Astrocyte (in vitro differentiated cells and primary cell): ENCODE measurements around the gene SLC4A8. TPM values are rescaled to one million over a fixed set of nuclear protein-coding genes. Genes with fewer than 3 reads are reported as not detected.
"Not testable (repeated sequence)": the region's sequence is repeated elsewhere in the genome, so short reads cannot be mapped to it uniquely, and the experiment has no call there.

Source experiments
- DNase-seq: peaks from one replicate; pipeline ENCODE4 v3.0.0-alpha.2; 2010; ENCODE audit warnings: low read depth
- FAIRE-seq: peaks from 2 replicates; lab custom pipeline; 2011; peaks lifted over from hg19 to GRCh38; lab: Jason Lieb, UNC
- H2AFZ ChIP-seq: 2 replicates; pipeline ENCODE4 v1.6.0; 2012; ENCODE audit warnings: low read depth, low read length, inconsistent platforms
- H3K27ac ChIP-seq: 2 replicates; pipeline ENCODE4 v1.5.1; 2011; ENCODE audit warnings: low read depth, low read length, inconsistent platforms
- H3K27me3 ChIP-seq: 2 replicates; pipeline ENCODE4 v1.6.0; 2011; ENCODE audit warnings: low read length, inconsistent platforms; ENCODE audit not compliant: insufficient read depth
- H3K36me3 ChIP-seq: 2 replicates; pipeline ENCODE4 v1.5.1; 2011; ENCODE audit warnings: low read length, inconsistent platforms; ENCODE audit not compliant: insufficient read depth
- H3K4me1 ChIP-seq: 2 replicates; pipeline ENCODE4 v1.5.1; 2011; ENCODE audit warnings: low read length, inconsistent platforms; ENCODE audit not compliant: insufficient read depth
- H3K4me2 ChIP-seq: 2 replicates; pipeline ENCODE4 v1.6.0; 2012; ENCODE audit warnings: low read length, inconsistent platforms
- H3K4me3 ChIP-seq: 2 replicates; pipeline ENCODE4 v1.5.1; 2011; ENCODE audit warnings: low read depth, mild to moderate bottlenecking, low read length, inconsistent platforms; ENCODE audit not compliant: insufficient read depth
- H3K79me2 ChIP-seq: 2 replicates; pipeline ENCODE4 v1.6.0; 2012; ENCODE audit warnings: mild to moderate bottlenecking, low read length, inconsistent platforms; ENCODE audit not compliant: insufficient read depth
- H3K9ac ChIP-seq: 2 replicates; pipeline ENCODE4 v1.6.0; 2012; ENCODE audit warnings: mild to moderate bottlenecking, low read length, inconsistent platforms
- H3K9me3 ChIP-seq: 2 replicates; pipeline ENCODE4 v1.5.1; 2012; ENCODE audit warnings: low read depth, mild to moderate bottlenecking, low read length, inconsistent platforms; ENCODE audit not compliant: insufficient read depth
- H4K20me1 ChIP-seq: 2 replicates; pipeline ENCODE4 v1.6.0; 2012; ENCODE audit warnings: low read length, inconsistent platforms; ENCODE audit not compliant: insufficient read depth
- H3K27ac Mint-ChIP-seq: one replicate; pipeline ENCODE4 v1.8.0; 2021; ENCODE audit warnings: mild to moderate bottlenecking, mixed read lengths; ENCODE audit not compliant: unreplicated experiment
- H3K27me3 Mint-ChIP-seq: one replicate; pipeline ENCODE4 v1.8.0; 2021; ENCODE audit warnings: low read depth, mixed read lengths; ENCODE audit not compliant: unreplicated experiment
- H3K36me3 Mint-ChIP-seq: one replicate; pipeline ENCODE4 v1.8.0; 2021; ENCODE audit warnings: low read depth, mixed read lengths; ENCODE audit not compliant: unreplicated experiment
- H3K4me1 Mint-ChIP-seq: one replicate; pipeline ENCODE4 v1.8.0; 2021; ENCODE audit warnings: low read depth, mixed read lengths; ENCODE audit not compliant: unreplicated experiment
- H3K4me3 Mint-ChIP-seq: one replicate; pipeline ENCODE4 v1.8.0; 2021; ENCODE audit warnings: mild to moderate bottlenecking, moderate library complexity, mixed read lengths; ENCODE audit not compliant: unreplicated experiment
- H3K9me3 Mint-ChIP-seq: one replicate; pipeline ENCODE4 v1.8.0; 2021; ENCODE audit warnings: mild to moderate bottlenecking, mixed read lengths; ENCODE audit not compliant: unreplicated experiment
- CTCF ChIP-seq: IDR thresholded peaks from 2 replicates; pipeline ENCODE4 v1.5.1; 2011; ENCODE audit warnings: low read depth, mild to moderate bottlenecking, inconsistent platforms, low read length, moderate library complexity; ENCODE audit not compliant: insufficient read depth
- EZH2 ChIP-seq: IDR thresholded peaks from 2 replicates; pipeline ENCODE4 v1.6.1; 2012; ENCODE audit warnings: mild to moderate bottlenecking, low read length, inconsistent platforms; ENCODE audit not compliant: insufficient read depth
- total RNA-seq: library from RNA; stranded (reverse); gene quantifications from 2 replicates; pipeline ENCODE4 v1.2.1, GENCODE V29; 2021

The SLC4A8 gene
- total RNA-seq, 1 donor from 2014 or later: 5.1 TPM

DNA sequence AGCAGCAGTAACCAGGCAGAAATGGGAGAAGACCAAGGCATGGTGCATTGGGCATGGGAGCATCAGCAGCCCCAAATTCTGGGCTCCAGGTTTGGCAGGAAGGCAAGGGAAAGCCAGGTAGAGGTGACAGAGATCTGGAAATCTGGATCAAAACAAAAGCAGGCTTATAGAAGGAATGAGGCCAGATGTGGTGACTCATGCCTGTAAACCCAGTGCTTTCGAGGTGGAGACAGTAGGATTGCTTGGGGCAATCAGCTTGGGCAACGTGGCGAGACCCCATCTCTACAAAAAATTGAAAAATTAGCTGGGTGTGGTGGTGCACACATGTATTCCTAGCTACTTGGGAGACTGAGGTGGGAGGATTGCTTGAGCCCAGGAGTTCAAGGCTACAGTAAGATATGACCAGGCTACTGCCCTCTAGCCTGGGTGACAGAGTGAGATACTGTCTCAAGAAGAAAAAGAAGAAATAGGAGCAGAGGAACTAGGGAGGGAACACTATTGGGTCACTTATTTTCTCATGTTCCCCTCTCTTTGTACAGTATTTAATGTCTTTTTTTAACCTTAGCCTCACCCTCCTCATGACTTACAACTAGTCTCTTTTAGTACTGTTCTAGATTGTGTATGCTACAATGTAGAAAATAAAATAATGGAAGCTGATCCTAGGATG, 25.1 kb downstream of the SLC4A8 start:
- no peaks in the 10 kb centered on the region for H3K4me1 Mint-ChIP-seq

GRCh38 chr12:51450333-51450732, 25.7 kb downstream of the SLC4A8 start:
- Histone ChIP-seq H3K27ac (no peak overlapping the region), H3K9me3 (no peaks in the 10 kb centered on the region), H3K79me2 (no peaks in the 10 kb centered on the region), H3K9ac (no peak overlapping the region), H3K4me1 (no peaks in the 10 kb centered on the region), H3K27me3 (no peaks in the 10 kb centered on the region), H3K4me3 (no peak overlapping the region), H4K20me1 (no peaks in the 10 kb centered on the region), H3K36me3 (no peaks in the 10 kb centered on the region), H3K4me2 (no peak overlapping the region), H2AFZ (no peak overlapping the region)
- TF ChIP-seq CTCF: no peak
- no peak for TF ChIP-seq EZH2
- Mint-ChIP-seq H3K4me3 (no peak overlapping the region), H3K4me1 (no peaks in the 10 kb centered on the region), H3K9me3 (peaks cover 7% of the 10 kb centered on the region), H3K27me3 (no peaks in the 10 kb centered on the region), H3K36me3 (peaks cover 1% of the 10 kb centered on the region), H3K27ac (no peak overlapping the region)
- no peak for FAIRE-seq
- DNase-seq: no peak

More for the DNA sequence above, 25.1 kb downstream of the SLC4A8 start:
- no peak overlapping the region for H3K27ac ChIP-seq
- no peaks in the 10 kb centered on the region for H4K20me1 ChIP-seq
- TF ChIP-seq EZH2 (no peak), CTCF (no peak)
- Mint-ChIP-seq H3K36me3 (peaks cover 1% of the 10 kb centered on the region), H3K4me3 (no peak overlapping the region), H3K27ac (no peak overlapping the region), H3K27me3 (no peaks in the 10 kb centered on the region), H3K9me3 (peaks cover 7% of the 10 kb centered on the region)
- no peaks in the 10 kb centered on the region for H3K4me1 ChIP-seq
- H3K4me2 ChIP-seq: no peak overlapping the region
- DNase-seq (no peak), FAIRE-seq (no peak)
- H3K36me3 ChIP-seq: no peaks in the 10 kb centered on the region
- H3K79me2 ChIP-seq: no peaks in the 10 kb centered on the region
- H3K9ac ChIP-seq: no peak overlapping the region
- no peak overlapping the region for H3K4me3 ChIP-seq
- H3K27me3 ChIP-seq: no peaks in the 10 kb centered on the region
- no peak overlapping the region for H2AFZ ChIP-seq
- H3K9me3 ChIP-seq: no peaks in the 10 kb centered on the region

GRCh38 chr12:51450806-51451205, 26.2 kb downstream of the SLC4A8 start:
- H3K4me2 ChIP-seq: no peak overlapping the region

DNA sequence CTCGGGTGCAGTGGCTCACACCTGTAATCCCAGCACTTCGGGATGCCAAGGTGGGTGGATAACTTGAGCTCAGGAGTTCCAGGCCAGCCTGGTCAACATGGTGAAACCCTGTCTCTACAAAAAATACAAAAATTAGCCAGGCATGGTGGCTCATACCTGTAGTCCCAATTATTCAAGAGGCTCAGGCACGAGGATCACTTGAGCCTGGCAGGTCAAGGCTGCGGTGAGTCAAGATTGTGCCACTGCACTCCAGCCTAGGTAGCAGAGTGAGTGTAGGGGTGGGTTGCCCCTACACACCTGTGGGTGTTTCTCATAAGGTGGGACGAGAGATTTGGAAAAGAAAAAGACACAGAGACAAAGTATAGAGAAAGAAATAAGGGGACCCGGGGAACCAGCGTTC, 29.4 kb downstream of the SLC4A8 start:
- H2AFZ ChIP-seq, DNase-seq, H3K27me3 Mint-ChIP-seq, H3K27ac ChIP-seq, H3K27me3 ChIP-seq, H3K79me2 ChIP-seq, FAIRE-seq, H3K4me3 Mint-ChIP-seq, H3K9ac ChIP-seq, H3K4me2 ChIP-seq, H3K9me3 ChIP-seq, H3K27ac Mint-ChIP-seq, H3K9me3 Mint-ChIP-seq, H3K4me1 ChIP-seq, H3K4me1 Mint-ChIP-seq, H3K4me3 ChIP-seq, H3K36me3 ChIP-seq, H4K20me1 ChIP-seq, H3K36me3 Mint-ChIP-seq: not testable (repeated sequence)

More at GRCh38 chr12:51450806-51451205, 26.2 kb downstream of the SLC4A8 start:
- H3K4me1 ChIP-seq: no peaks in the 10 kb centered on the region
- no peak overlapping the region for H3K9ac ChIP-seq
- no peaks in the 10 kb centered on the region for H3K9me3 ChIP-seq
- H3K79me2 ChIP-seq: no peaks in the 10 kb centered on the region
- no peaks in the 10 kb centered on the region for H3K27me3 ChIP-seq
- no peak for DNase-seq
- H3K4me3 ChIP-seq: no peak overlapping the region
- H3K9me3 Mint-ChIP-seq: peaks cover 6% of the 10 kb centered on the region
- H3K4me1 Mint-ChIP-seq: no peaks in the 10 kb centered on the region
- FAIRE-seq: no peak
- no peaks in the 10 kb centered on the region for H3K27me3 Mint-ChIP-seq
- TF ChIP-seq CTCF (no peak), EZH2 (no peak)
- H4K20me1 ChIP-seq: no peaks in the 10 kb centered on the region
- no peak overlapping the region for H2AFZ ChIP-seq
- H3K36me3 Mint-ChIP-seq: peaks cover 1% of the 10 kb centered on the region
- no peak overlapping the region for H3K27ac ChIP-seq
- H3K4me3 Mint-ChIP-seq: no peak overlapping the region
- no peak overlapping the region for H3K27ac Mint-ChIP-seq
- H3K36me3 ChIP-seq: no peaks in the 10 kb centered on the region
